OCI-LY1 (cell line): ENCODE measurements around the gene DYRK1B.

Source experiments
- CTCF ChIP-seq: fragments of 200-600 bp; sonication (generic), shearing (Covaris generic); IDR thresholded peaks from 2 replicates; pipeline ENCODE4 v1.5.1; 2017; ENCODE audit warnings: mild to moderate bottlenecking, antibody characterized with exemption, low read length, moderate library complexity, mixed read lengths
- EZH2 ChIP-seq: fragments of 200-600 bp; sonication (generic), shearing (Covaris generic); IDR thresholded peaks from 2 replicates; pipeline ENCODE4 v1.8.0; 2017; ENCODE audit warnings: borderline replicate concordance, mixed run types, mild to moderate bottlenecking, antibody characterized with exemption, low read length, moderate library complexity, mixed read lengths

DNA sequence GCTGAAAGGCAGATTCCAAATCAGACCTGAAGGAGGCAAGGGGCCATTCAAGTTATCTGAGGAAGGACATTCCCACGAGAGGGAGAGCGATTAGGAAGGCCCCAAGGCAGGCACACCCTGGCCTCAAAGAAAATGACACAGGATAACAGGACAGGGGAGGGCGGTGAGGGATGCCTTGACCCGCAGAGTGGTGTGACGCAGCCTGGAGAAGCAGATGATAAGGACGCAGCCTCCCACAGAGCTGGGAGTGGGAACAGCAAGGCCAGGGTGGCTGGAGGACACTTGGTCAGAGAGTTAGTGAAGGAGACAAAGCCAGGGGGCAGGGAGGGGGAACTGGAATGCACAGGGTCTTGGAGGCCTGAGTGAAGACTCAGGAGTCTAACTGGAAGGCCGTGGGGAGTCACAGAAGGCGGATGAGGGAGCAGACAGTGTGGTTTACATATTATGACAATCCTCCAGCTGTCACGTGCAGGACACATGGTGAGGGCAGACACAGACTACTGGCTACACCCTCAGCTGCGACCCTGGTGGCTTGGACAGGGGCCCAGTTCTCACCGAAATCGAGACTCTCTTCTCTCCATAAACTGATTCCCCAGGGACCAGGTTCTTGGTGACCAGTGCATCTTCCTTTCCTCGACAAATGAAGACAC, 5.8 kb upstream of the DYRK1B start:
- TF ChIP-seq CTCF (no peak), EZH2 (no peak)
